NCI-H187 (cell line): ENCODE measurements around the gene IL11.

Experiments
- DNase-seq, 2 experiments: peaks; one replicate each; lab custom pipeline; 2025; lab: John Stamatoyannopoulos, UW

The IL11 gene

GRCh38 chr19:55324662-55325061 is 45.6 kb downstream of the IL11 start:
- no peak for DNase-seq

- no peak for DNase-seq
Observed at GRCh38 chr19:55322204-55322885, 47.9 kb downstream of the IL11 start.

- DNase-seq: no peak
Observed at GRCh38 chr19:55321466-55322137, 48.7 kb downstream of the IL11 start.

GRCh38 chr19:55320844-55321419 is 49.3 kb downstream of the IL11 start:
- DNase-seq: no peak

GRCh38 chr19:55319785-55320184 is 50.5 kb downstream of the IL11 start:
- DNase-seq: no peak

GRCh38 chr19:55316646-55317045 is 53.6 kb downstream of the IL11 start:
- no peak for DNase-seq

GRCh38 chr19:55315956-55316525 is 54.2 kb downstream of the IL11 start:
- no peak for DNase-seq

- no peak for DNase-seq
Observed at GRCh38 chr19:55314396-55314795, 55.9 kb downstream of the IL11 start.
